Right lobe of liver (tissue), 4 donors: ENCODE data around the gene PRKN.

ENCODE experiments used
- POLR2A ChIP-seq: fragments of 450-650 bp; IDR thresholded peaks from one replicate; pipeline ENCODE4 v1.6.1; 2017; ENCODE audit warnings: antibody characterized with exemption, mild to moderate bottlenecking
- TF ChIP-seq, protein P1 (sequence below), 4 donors: fragments of 200-600 bp in 3 of 4; fragments of 450-650 bp in 1 of 4; IDR thresholded peaks; one replicate each; pipeline versions ENCODE4 v1.5.1 to v1.8.0; 2016 to 2022; ENCODE audit warnings: antibody characterized with exemption in 4 of 4, mild to moderate bottlenecking in 2 of 4
- donor health status: DM: no; HTN: no; CAD: no.
- donor health status: DM: no; HTN: no; CAD: no.
- donor health status: DM: no; HTN: yes; CAD: no.

GRCh38 chr6:162076816-162077215 lies 650.8 kb downstream of the PRKN start:
- TF ChIP-seq, protein P1, sequence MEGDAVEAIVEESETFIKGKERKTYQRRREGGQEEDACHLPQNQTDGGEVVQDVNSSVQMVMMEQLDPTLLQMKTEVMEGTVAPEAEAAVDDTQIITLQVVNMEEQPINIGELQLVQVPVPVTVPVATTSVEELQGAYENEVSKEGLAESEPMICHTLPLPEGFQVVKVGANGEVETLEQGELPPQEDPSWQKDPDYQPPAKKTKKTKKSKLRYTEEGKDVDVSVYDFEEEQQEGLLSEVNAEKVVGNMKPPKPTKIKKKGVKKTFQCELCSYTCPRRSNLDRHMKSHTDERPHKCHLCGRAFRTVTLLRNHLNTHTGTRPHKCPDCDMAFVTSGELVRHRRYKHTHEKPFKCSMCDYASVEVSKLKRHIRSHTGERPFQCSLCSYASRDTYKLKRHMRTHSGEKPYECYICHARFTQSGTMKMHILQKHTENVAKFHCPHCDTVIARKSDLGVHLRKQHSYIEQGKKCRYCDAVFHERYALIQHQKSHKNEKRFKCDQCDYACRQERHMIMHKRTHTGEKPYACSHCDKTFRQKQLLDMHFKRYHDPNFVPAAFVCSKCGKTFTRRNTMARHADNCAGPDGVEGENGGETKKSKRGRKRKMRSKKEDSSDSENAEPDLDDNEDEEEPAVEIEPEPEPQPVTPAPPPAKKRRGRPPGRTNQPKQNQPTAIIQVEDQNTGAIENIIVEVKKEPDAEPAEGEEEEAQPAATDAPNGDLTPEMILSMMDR (IDR thresholded peaks at IDR 0.05): no peak
- TF ChIP-seq POLR2A: no peak
